Measurements from ENCODE around the gene YIPF2. TPM values are rescaled to one million over a fixed set of nuclear protein-coding genes. Genes with fewer than 3 reads are reported as not detected.

YIPF2 gene
- total RNA-seq, 1 experiment from 2014 or later = 29.0 TPM

GRCh38 chr19:10952809-10953208 lies 24.4 kb upstream of the YIPF2 start:
- intact Hi-C loops (cut with micrococcal nuclease; ENCODE audit: unreplicated experiment) (no loop called here), in situ Hi-C loops (cut with HindIII; ENCODE audit: low pct_unique_long_range_greater_than_20kb, low sequenced_read_pairs) (no loop called here)
- ATAC-seq (no peak), DNase-seq (ENCODE audit: low read depth, low spot score) (no peak)
- ChIA-PET CTCF (interaction anchor here (0.6 kb wide), 1 partner anchor 11 kb away, joined by 4 read pairs; no protein-coding TSS in a partner anchor), POLR2A (no interaction called here)
- H3K4me1 ChIP-seq (ENCODE audit: control insufficient read depth, insufficient read depth, low read length) = no peaks in the 10 kb centered on the region
- BruUV-seq (replicated peaks) = no TSS peak
- no peak overlapping the region for H3K4me3 ChIP-seq (ENCODE audit: low read depth in 2 of 2, low read length in 2 of 2)
- peak overlapping the region; percentile 19; the same call in 1 of the 2 replicates for H3K27ac ChIP-seq (ENCODE audit: low read length)
- no peaks in the 10 kb centered on the region for H3K9me3 ChIP-seq (ENCODE audit: control insufficient read depth, insufficient read depth, low read depth, low read length)
- no peaks in the 10 kb centered on the region for H3K36me3 ChIP-seq (ENCODE audit: control insufficient read depth, insufficient read depth, low read length)
- TF ChIP-seq POLR2AphosphoS5 (IDR thresholded peaks at IDR 0.05; ENCODE audit: low read depth, low read length) (no peak), TCF7L2 (IDR thresholded peaks at IDR 0.05; ENCODE audit: low read depth, low read length) (no peak), SIN3A (IDR thresholded peaks at IDR 0.05; ENCODE audit: borderline replicate concordance, insufficient read depth, low read depth, low read length) (no peak)
- TF ChIP-seq, protein P1, sequence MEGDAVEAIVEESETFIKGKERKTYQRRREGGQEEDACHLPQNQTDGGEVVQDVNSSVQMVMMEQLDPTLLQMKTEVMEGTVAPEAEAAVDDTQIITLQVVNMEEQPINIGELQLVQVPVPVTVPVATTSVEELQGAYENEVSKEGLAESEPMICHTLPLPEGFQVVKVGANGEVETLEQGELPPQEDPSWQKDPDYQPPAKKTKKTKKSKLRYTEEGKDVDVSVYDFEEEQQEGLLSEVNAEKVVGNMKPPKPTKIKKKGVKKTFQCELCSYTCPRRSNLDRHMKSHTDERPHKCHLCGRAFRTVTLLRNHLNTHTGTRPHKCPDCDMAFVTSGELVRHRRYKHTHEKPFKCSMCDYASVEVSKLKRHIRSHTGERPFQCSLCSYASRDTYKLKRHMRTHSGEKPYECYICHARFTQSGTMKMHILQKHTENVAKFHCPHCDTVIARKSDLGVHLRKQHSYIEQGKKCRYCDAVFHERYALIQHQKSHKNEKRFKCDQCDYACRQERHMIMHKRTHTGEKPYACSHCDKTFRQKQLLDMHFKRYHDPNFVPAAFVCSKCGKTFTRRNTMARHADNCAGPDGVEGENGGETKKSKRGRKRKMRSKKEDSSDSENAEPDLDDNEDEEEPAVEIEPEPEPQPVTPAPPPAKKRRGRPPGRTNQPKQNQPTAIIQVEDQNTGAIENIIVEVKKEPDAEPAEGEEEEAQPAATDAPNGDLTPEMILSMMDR (IDR thresholded peaks at IDR 0.05) = no peak
- TF ChIP-seq, protein P2, sequence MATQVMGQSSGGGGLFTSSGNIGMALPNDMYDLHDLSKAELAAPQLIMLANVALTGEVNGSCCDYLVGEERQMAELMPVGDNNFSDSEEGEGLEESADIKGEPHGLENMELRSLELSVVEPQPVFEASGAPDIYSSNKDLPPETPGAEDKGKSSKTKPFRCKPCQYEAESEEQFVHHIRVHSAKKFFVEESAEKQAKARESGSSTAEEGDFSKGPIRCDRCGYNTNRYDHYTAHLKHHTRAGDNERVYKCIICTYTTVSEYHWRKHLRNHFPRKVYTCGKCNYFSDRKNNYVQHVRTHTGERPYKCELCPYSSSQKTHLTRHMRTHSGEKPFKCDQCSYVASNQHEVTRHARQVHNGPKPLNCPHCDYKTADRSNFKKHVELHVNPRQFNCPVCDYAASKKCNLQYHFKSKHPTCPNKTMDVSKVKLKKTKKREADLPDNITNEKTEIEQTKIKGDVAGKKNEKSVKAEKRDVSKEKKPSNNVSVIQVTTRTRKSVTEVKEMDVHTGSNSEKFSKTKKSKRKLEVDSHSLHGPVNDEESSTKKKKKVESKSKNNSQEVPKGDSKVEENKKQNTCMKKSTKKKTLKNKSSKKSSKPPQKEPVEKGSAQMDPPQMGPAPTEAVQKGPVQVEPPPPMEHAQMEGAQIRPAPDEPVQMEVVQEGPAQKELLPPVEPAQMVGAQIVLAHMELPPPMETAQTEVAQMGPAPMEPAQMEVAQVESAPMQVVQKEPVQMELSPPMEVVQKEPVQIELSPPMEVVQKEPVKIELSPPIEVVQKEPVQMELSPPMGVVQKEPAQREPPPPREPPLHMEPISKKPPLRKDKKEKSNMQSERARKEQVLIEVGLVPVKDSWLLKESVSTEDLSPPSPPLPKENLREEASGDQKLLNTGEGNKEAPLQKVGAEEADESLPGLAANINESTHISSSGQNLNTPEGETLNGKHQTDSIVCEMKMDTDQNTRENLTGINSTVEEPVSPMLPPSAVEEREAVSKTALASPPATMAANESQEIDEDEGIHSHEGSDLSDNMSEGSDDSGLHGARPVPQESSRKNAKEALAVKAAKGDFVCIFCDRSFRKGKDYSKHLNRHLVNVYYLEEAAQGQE (IDR thresholded peaks at IDR 0.05; ENCODE audit: insufficient read depth in 1 of 2, low read depth in 2 of 2, low read length in 1 of 2) = no peak
- no peaks in the 10 kb centered on the region for H3K27me3 ChIP-seq (ENCODE audit: control insufficient read depth, insufficient read depth, low read length)

GRCh38 chr19:10946958-10947657 lies 18.7 kb upstream of the YIPF2 start:
- no peaks in the 10 kb centered on the region for H3K9me3 ChIP-seq (ENCODE audit: control insufficient read depth, insufficient read depth, low read depth, low read length)
- no peaks in the 10 kb centered on the region for H3K27me3 ChIP-seq (ENCODE audit: control insufficient read depth, insufficient read depth, low read length)
- ATAC-seq (peak; percentile 64), DNase-seq (ENCODE audit: low read depth, low spot score) (no peak)
- in situ Hi-C loops (cut with HindIII; ENCODE audit: low pct_unique_long_range_greater_than_20kb, low sequenced_read_pairs) = no loop called here
- ChIA-PET CTCF (no interaction called here), POLR2A (interaction anchor here (0.6 kb wide), 1 partner anchor 26 kb away, joined by 7 read pairs; no protein-coding TSS in a partner anchor)
- no peaks in the 10 kb centered on the region for H3K36me3 ChIP-seq (ENCODE audit: control insufficient read depth, insufficient read depth, low read length)
- H3K4me1 ChIP-seq (ENCODE audit: control insufficient read depth, insufficient read depth, low read length) = peaks cover 7% of the 10 kb centered on the region; the same call in 1 of the 2 replicates
- no peak overlapping the region for H3K4me3 ChIP-seq (ENCODE audit: low read depth in 2 of 2, low read length in 2 of 2)
- TF ChIP-seq, protein P1 (IDR thresholded peaks at IDR 0.05) = no peak
- TF ChIP-seq, protein P2 (IDR thresholded peaks at IDR 0.05; ENCODE audit: insufficient read depth in 1 of 2, low read depth in 2 of 2, low read length in 1 of 2) = no peak
- TF ChIP-seq POLR2AphosphoS5 (IDR thresholded peaks at IDR 0.05; ENCODE audit: low read depth, low read length) = no peak
- no peak for TF ChIP-seq SIN3A (IDR thresholded peaks at IDR 0.05; ENCODE audit: borderline replicate concordance, insufficient read depth, low read depth, low read length)
- TF ChIP-seq TCF7L2 (IDR thresholded peaks at IDR 0.05; ENCODE audit: low read depth, low read length) = no peak
- no TSS peak for BruUV-seq (replicated peaks)
- no peak overlapping the region; the same call in 1 of the 2 replicates for H3K27ac ChIP-seq (ENCODE audit: low read length)
- intact Hi-C loops (cut with micrococcal nuclease; ENCODE audit: unreplicated experiment) = no loop called here

Measured in Panc1 (cell line).